ENCODE results near the gene RHBDL3.

DNA sequence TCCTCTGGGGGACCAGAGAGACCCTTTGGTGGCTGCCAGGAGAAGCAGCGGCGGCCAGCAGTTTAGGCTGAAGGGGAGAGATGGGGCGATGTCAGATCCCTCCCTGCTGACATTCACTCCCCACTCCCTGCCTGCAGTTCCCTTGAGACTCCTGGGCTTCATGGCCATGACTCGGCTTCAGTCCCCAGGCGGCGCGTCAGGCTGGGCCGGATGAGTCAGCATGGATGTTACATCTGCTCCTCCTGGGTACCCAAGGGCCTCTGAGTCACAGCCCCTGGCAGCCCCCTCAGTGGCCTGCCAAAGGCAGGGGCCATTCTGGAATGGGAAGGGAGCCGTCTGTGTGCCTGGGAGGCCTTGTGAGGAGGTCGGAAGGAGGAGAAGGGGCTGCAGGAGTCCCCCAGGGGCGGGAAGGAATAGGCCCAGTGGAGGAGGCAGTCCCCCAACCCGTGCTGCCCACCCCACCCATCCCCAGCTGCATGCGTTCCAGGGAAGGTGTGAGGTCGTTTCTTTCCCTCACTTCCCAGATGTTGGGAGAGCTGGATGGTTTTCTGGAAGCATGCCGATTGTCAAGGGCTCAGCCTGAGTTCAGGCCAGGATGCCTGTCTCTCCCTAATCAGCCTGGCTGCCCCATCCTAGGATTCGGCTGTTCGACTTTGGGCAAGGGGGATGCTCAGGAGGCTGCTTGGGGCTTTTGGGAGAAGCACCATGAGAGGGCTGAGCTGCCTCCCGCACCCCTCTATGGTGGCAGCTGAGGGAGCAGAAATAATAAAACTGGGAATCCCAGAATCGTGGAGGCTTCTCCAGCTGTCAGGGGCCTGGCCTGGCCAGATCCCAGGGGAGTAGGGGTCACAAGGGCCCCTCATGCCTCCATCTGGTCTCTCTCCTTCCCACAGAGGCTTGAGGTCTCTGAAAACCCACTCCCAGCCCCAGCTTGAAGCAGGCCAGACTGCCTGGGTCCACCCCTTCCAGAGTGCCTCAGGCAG is 9.7 kb downstream of the RHBDL3 start:
- TF ChIP-seq, protein P1, sequence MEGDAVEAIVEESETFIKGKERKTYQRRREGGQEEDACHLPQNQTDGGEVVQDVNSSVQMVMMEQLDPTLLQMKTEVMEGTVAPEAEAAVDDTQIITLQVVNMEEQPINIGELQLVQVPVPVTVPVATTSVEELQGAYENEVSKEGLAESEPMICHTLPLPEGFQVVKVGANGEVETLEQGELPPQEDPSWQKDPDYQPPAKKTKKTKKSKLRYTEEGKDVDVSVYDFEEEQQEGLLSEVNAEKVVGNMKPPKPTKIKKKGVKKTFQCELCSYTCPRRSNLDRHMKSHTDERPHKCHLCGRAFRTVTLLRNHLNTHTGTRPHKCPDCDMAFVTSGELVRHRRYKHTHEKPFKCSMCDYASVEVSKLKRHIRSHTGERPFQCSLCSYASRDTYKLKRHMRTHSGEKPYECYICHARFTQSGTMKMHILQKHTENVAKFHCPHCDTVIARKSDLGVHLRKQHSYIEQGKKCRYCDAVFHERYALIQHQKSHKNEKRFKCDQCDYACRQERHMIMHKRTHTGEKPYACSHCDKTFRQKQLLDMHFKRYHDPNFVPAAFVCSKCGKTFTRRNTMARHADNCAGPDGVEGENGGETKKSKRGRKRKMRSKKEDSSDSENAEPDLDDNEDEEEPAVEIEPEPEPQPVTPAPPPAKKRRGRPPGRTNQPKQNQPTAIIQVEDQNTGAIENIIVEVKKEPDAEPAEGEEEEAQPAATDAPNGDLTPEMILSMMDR (conservative IDR thresholded peaks at IDR 0.05; ENCODE audit: low read depth, low read length): no peak
- no peak for TF ChIP-seq EZH2 (IDR thresholded peaks at IDR 0.05; ENCODE audit: borderline replicate concordance, low read depth, low read length, poor library complexity, severe bottlenecking)

Data from A673 (cell line).